K562 treated with DMSO at 1 percent for 24 hours (cell line): ENCODE results near the gene C1QB. TPM values are rescaled to one million over a fixed set of nuclear protein-coding genes. Genes with fewer than 3 reads are reported as not detected.

Experiments
- total RNA-seq: library from RNA; unstranded; fragments of 300-600 nt; gene quantifications from 2 replicates; pipeline ENCODE4 v1.2.3, GENCODE V29; 2022; ENCODE audit warnings: low read depth; ENCODE audit not compliant: insufficient read depth

The C1QB gene, protein sequence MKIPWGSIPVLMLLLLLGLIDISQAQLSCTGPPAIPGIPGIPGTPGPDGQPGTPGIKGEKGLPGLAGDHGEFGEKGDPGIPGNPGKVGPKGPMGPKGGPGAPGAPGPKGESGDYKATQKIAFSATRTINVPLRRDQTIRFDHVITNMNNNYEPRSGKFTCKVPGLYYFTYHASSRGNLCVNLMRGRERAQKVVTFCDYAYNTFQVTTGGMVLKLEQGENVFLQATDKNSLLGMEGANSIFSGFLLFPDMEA
- not detected in 2 replicates for total RNA-seq

DNA sequence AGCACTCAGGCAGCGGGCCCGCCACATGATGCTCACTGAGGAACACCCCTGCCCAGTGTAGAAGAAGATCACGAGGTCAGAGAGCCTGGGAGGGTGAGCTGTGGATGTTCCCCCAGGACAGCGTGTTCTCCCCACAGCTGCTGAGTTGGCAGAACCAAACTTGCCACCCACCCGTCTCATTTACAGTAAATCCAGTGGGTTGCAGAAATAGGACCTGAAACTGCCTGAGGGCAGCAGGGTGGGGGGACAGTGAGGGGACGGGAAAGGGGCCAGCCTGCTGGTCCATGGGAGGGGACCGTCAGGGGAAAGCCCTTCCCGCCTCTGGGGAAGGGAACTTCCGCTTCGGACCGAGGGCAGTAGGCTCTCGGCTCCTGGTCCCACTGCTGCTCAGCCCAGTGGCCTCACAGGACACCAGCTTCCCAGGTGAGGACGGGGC, at the start of gene C1QB:
C1QB (plus strand) TSS at position 356 of the 436 bp plus-strand sequence. CDS start 6,227 bp downstream, outside the sequence.

DNA sequence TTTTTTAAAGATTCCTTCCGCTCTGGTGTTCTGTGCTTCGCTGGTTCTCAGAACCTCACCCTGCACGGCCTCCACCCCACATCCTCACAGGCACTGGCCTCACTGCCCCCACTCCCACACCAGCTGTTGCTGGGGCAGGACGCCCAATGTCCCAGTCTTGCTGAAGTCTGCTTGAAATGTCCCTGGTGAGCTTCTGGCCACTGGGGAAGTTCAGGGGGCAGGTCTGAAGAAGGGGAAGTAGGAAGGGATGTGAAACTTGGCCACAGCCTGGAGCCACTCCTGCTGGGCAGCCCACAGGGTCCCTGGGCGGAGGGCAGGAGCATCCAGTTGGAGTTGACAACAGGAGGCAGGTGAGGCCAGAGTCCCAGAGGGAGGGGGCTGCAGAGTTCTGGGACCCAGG, 16.7 kb upstream of the C1QB start, which contains the start of gene C1QA:
C1QA (plus strand) TSS at position 276 of the 400 bp plus-strand sequence. CDS start 989 bp downstream, outside the sequence.

DNA sequence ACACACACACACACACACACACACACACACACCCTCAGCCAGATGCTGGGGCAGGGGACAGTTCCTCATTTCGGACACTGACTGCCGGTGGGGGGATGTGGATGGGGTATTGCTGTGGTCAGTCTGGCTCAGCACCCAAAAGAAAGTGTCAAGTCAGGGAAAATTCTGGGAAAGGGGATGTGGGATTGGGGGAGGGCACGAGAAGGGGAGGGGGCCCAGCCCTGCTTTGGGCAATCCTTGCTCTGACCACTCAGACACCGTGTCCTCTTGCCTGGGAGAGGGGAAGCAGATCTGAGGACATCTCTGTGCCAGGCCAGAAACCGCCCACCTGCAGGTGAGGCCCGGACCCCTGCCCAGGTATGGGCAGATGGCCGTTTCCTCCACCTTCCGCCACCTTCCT, 9.7 kb upstream of the C1QB start, which contains the start of gene C1QC:
C1QC (plus strand) TSS at position 253 of the 400 bp plus-strand sequence. CDS start 391 bp downstream, outside the sequence.

DNA sequence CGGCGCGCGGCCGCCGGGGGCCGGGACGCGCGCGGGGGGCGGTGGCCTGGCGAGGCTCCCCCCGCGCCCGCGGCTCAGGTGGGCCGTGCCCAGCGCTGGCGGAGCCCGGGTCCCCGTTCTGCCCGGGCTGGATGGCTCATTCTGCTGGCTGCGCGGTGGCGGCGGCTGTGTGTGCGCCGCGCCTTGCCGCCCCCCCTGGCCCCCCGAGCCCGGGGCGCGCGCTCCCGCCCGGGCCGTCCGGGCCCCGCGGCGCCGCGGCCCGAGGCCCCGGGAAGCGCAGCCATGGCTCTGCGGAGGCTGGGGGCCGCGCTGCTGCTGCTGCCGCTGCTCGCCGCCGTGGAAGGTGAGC, 57.6 kb downstream of the C1QB start, which contains the start of gene EPHB2:
EPHB2 (plus strand) TSS at position 139 of the 349 bp plus-strand sequence; CDS start at position 283, 144 bp downstream.

Other genes starting within 250 kb of the C1QB start
- 13.3 and 13.6 TPM in 2 replicates for gene ZBTB40, start 201.4 kb upstream of the C1QB start, total RNA-seq
- not detected in 2 replicates for gene EPHA8, start 89.7 kb upstream of the C1QB start, total RNA-seq
- gene C1QA, start 16.6 kb upstream of the C1QB start, total RNA-seq: not detected in 2 replicates
- gene C1QC, start 9.6 kb upstream of the C1QB start, total RNA-seq: not detected in 2 replicates
- gene EPHB2, start 57.6 kb downstream of the C1QB start, total RNA-seq: 0.98 TPM in 2 replicates